Measurements from ENCODE around the gene SAMD3.

GRCh38 chr6:130105996-130106704 is 116.6 kb downstream of the SAMD3 start:
- no peak for TF ChIP-seq SMC3 (IDR thresholded peaks at IDR 0.05; ENCODE audit: low read depth, low read length)
- TF ChIP-seq CTCF (IDR thresholded peaks at IDR 0.05), result no peak
- no peak for TF ChIP-seq EP300 (IDR thresholded peaks at IDR 0.05; ENCODE audit: borderline replicate concordance in 1 of 2, low read depth in 1 of 2, low read length in 1 of 2)
- no peak for TF ChIP-seq POLR2AphosphoS5 (IDR thresholded peaks at IDR 0.05; ENCODE audit: low read depth, low read length)
- TF ChIP-seq MEF2A (IDR thresholded peaks at IDR 0.05; ENCODE audit: borderline replicate concordance, low read depth), result no peak
- TF ChIP-seq RFX5 (IDR thresholded peaks at IDR 0.05; ENCODE audit: low read length), result no peak
